Erythroblast (primary cell): ENCODE measurements around the gene CISH.

Experiments used
- DNase-seq, 2 experiments: peaks; one replicate each; lab custom pipeline; 2025; lab: John Stamatoyannopoulos, UW
- GATA1 ChIP-seq: IDR thresholded peaks from 2 replicates; pipeline ENCODE4 v1.6.1; 2011; ENCODE audit warnings: low read depth, mild to moderate bottlenecking, control low read depth, low read length, moderate library complexity
- POLR2A ChIP-seq: IDR thresholded peaks from 2 replicates; pipeline ENCODE4 v1.6.1; 2011; ENCODE audit warnings: mild to moderate bottlenecking, low read length

The CISH gene

GRCh38 chr3:50650018-50650417, 38.4 kb upstream of the CISH start:
- TF ChIP-seq POLR2A, result no peak
- no peak for TF ChIP-seq GATA1

GRCh38 chr3:50649451-50649931, 37.9 kb upstream of the CISH start:
- TF ChIP-seq GATA1, result no peak
- TF ChIP-seq POLR2A, result no peak
- DNase-seq, result no peak

More at GRCh38 chr3:50650018-50650417, 38.4 kb upstream of the CISH start:
- DNase-seq, result no peak

- DNase-seq, result no peak
- TF ChIP-seq GATA1 (no peak), POLR2A (no peak)
Measured at GRCh38 chr3:50648944-50649343, 37.4 kb upstream of the CISH start.

GRCh38 chr3:50648313-50648712, 36.7 kb upstream of the CISH start:
- no peak for DNase-seq
- TF ChIP-seq GATA1 (no peak), POLR2A (no peak)

GRCh38 chr3:50645378-50645777, 33.8 kb upstream of the CISH start:
- TF ChIP-seq POLR2A (no peak), GATA1 (no peak)

GRCh38 chr3:50644561-50644960, 33.0 kb upstream of the CISH start:
- no peak for TF ChIP-seq GATA1
- TF ChIP-seq POLR2A, result no peak
- DNase-seq, result no peak

More at GRCh38 chr3:50645378-50645777, 33.8 kb upstream of the CISH start:
- DNase-seq, result no peak

- no peak for DNase-seq
- TF ChIP-seq GATA1 (no peak), POLR2A (no peak)
Measured at GRCh38 chr3:50642382-50642781, 30.8 kb upstream of the CISH start.

GRCh38 chr3:50639055-50639494, 27.5 kb upstream of the CISH start:
- TF ChIP-seq POLR2A, result no peak
- DNase-seq, result peak in 1 of 2 experiments; percentile 34

GRCh38 chr3:50637945-50638344, 26.4 kb upstream of the CISH start:
- TF ChIP-seq GATA1 (no peak), POLR2A (no peak)
- DNase-seq, result no peak

GRCh38 chr3:50637011-50637410, 25.4 kb upstream of the CISH start:
- no peak for TF ChIP-seq GATA1
- no peak for TF ChIP-seq POLR2A
- no peak for DNase-seq

- no peak for DNase-seq
- no peak for TF ChIP-seq GATA1
- TF ChIP-seq POLR2A, result no peak
Measured at GRCh38 chr3:50635066-50635465, 23.5 kb upstream of the CISH start.

- DNase-seq, result no peak
- TF ChIP-seq GATA1 (no peak), POLR2A (no peak)
Measured at GRCh38 chr3:50633230-50633790, 21.7 kb upstream of the CISH start.

- TF ChIP-seq GATA1 (no peak), POLR2A (no peak)
- DNase-seq, result peak in 1 of 2 experiments; percentile 14
Measured at GRCh38 chr3:50632450-50632849, 20.9 kb upstream of the CISH start.

- DNase-seq, result no peak
- TF ChIP-seq GATA1, result no peak
- TF ChIP-seq POLR2A, result no peak
Measured at GRCh38 chr3:50630877-50631276, 19.3 kb upstream of the CISH start.

- no peak for DNase-seq
- no peak for TF ChIP-seq POLR2A
- no peak for TF ChIP-seq GATA1
Measured at GRCh38 chr3:50630394-50630793, 18.8 kb upstream of the CISH start.

- DNase-seq, result no peak
- TF ChIP-seq GATA1 (no peak), POLR2A (no peak)
Measured at GRCh38 chr3:50628601-50629000, 17.0 kb upstream of the CISH start.

- DNase-seq, result peak; percentile 41 to 47
- no peak for TF ChIP-seq POLR2A
- no peak for TF ChIP-seq GATA1
Measured at GRCh38 chr3:50627407-50628051, 16.0 kb upstream of the CISH start.
